ENCODE data around the gene CHD2. TPM values are rescaled to one million over a fixed set of nuclear protein-coding genes. Genes with fewer than 3 reads are reported as not detected.

The CHD2 gene
- total RNA-seq, 4 donors from 2014 or later = 109 to 370 (median 161) TPM

DNA sequence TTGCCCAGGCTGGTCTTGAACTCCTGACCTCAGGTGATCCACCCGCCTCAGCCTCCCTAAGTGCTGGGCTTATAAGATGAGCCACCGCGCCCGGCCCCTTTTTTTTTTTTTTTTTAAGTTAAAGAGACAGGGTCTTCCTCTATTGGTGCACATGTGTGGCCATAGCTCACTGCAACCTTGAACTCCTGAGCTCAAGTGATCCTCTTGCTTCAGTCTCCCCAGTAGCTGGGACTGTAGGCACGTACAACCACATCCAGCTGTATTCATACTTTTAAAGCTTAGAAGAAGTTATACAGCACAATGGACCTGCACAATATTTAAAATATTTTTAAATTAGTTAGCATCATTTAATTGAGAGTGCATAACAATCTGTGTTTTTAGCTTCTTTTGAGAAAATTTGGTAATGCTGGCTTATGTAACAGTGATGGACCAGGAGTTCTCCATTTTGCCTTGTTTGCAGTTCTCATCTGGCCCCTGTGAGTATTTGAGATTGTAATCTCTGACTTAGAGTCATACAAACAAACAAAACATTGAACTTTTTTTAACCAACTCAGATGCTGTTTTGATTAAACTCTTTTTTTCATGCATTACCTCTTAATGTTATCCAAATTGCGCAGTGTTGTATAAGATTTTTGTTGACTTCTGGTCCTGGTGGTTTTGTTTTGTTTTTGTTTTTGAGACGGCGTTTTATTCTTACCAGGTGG lies 33.0 kb downstream of the CHD2 start:
- no peak overlapping the region for H3K27ac ChIP-seq
- peaks cover 0 to 39% (median 4%) of the 10 kb centered on the region in 4 donors for H3K4me1 ChIP-seq
- H3K36me3 ChIP-seq = peaks cover 0 to 84% (median 4%) of the 10 kb centered on the region in 3 donors

DNA sequence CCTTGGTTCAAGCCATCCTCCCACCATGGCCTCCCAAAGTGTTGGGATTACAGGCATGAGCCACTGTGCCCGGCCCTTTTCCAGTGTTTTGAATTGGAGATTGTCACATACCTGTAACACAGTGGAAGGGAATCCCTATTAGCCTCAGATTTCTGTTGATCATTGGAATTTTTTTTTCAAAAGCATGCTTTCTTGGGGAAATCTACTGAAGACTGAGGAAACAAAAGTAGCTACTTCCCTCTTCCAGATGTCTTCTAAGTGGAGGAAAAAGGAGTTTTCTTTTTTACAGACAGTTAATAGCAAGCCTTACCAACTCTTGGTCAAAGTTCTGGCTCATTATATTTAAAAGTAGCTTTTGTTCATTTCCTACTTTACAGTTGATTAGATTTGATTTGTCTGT lies 33.7 kb downstream of the CHD2 start:
- peaks cover 0 to 41% (median 4%) of the 10 kb centered on the region in 4 donors for H3K4me1 ChIP-seq
- TF ChIP-seq, protein P1, sequence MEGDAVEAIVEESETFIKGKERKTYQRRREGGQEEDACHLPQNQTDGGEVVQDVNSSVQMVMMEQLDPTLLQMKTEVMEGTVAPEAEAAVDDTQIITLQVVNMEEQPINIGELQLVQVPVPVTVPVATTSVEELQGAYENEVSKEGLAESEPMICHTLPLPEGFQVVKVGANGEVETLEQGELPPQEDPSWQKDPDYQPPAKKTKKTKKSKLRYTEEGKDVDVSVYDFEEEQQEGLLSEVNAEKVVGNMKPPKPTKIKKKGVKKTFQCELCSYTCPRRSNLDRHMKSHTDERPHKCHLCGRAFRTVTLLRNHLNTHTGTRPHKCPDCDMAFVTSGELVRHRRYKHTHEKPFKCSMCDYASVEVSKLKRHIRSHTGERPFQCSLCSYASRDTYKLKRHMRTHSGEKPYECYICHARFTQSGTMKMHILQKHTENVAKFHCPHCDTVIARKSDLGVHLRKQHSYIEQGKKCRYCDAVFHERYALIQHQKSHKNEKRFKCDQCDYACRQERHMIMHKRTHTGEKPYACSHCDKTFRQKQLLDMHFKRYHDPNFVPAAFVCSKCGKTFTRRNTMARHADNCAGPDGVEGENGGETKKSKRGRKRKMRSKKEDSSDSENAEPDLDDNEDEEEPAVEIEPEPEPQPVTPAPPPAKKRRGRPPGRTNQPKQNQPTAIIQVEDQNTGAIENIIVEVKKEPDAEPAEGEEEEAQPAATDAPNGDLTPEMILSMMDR (IDR thresholded peaks at IDR 0.05) = no peak
- TF ChIP-seq POLR2A (IDR thresholded peaks at IDR 0.05) = no peak
- DNase-seq = no peak
- H3K9me3 ChIP-seq = no peaks in the 10 kb centered on the region
- H3K4me3 ChIP-seq = no peak overlapping the region
- peak overlapping the region in 2 of 4 donors; percentile 1 to 8 for H3K27ac ChIP-seq
- peaks cover 0 to 84% (median 4%) of the 10 kb centered on the region in 3 donors for H3K36me3 ChIP-seq
- no peaks in the 10 kb centered on the region for H3K27me3 ChIP-seq

More for the DNA sequence above, 33.0 kb downstream of the CHD2 start:
- no peaks in the 10 kb centered on the region for H3K9me3 ChIP-seq
- no peak overlapping the region for H3K4me3 ChIP-seq
- no peak for DNase-seq
- no peaks in the 10 kb centered on the region for H3K27me3 ChIP-seq
- TF ChIP-seq, protein P1 (IDR thresholded peaks at IDR 0.05) = no peak
- no peak for TF ChIP-seq POLR2A (IDR thresholded peaks at IDR 0.05)

DNA sequence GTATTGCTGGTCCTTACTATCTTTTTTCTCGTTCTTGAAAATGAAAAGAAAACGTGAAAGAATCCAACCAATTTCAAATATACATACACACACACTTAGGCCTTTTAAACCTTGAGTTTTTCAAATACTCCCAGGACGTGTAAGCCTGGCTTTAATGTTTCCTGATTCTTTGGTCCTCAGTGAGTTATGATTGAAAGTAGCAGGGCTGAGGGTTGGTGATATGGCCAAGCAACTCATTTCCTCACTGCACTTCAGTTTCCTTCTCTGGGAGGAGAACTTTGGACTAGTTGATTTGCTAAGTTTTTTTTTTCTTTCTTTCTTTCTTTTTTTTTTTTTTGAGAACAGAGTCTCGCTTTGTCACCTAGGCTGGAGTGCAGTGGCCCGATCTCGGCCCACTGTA lies 34.6 kb downstream of the CHD2 start:
- no peak overlapping the region for H3K4me3 ChIP-seq
- no peaks in the 10 kb centered on the region for H3K27me3 ChIP-seq
- H3K4me1 ChIP-seq = peaks cover 0 to 41% (median 4%) of the 10 kb centered on the region in 4 donors
- peaks cover 0 to 85% (median 4%) of the 10 kb centered on the region in 3 donors for H3K36me3 ChIP-seq
- no peak for TF ChIP-seq POLR2A (IDR thresholded peaks at IDR 0.05)
- TF ChIP-seq, protein P1 (IDR thresholded peaks at IDR 0.05) = no peak
- H3K9me3 ChIP-seq = no peaks in the 10 kb centered on the region
- no peak for DNase-seq
- H3K27ac ChIP-seq = peak overlapping the region in 3 of 4 donors; percentile 8 to 71 (median 36)

DNA sequence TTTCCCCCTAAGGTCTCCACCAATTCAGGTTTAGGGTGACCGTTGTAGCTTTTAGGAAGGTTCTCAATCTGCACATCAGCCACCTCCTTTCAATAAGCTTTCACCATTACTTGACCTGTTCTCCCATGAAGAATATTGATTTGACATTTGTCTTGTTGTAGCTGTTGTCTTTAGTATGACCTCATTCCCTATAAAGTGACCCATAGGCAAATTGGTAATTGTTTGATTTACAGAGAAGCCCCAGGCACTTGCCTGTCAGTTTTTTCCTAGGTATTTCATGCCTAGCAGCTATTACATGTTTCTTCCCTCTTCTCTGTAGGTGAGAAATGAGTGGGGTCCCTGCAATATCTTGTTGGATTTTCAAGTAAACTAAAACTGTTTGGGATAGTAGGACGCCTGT lies 36.0 kb downstream of the CHD2 start:
- Histone ChIP-seq H3K4me3 (no peak overlapping the region), H3K27me3 (no peaks in the 10 kb centered on the region), H3K9me3 (no peaks in the 10 kb centered on the region), H3K36me3 (peaks cover 0 to 82% (median 4%) of the 10 kb centered on the region in 3 donors), H3K27ac (peak overlapping the region in 1 of 4 donors; percentile 17), H3K4me1 (peaks cover 0 to 41% (median 4%) of the 10 kb centered on the region in 4 donors)
- no peak for TF ChIP-seq POLR2A (IDR thresholded peaks at IDR 0.05)
- TF ChIP-seq, protein P1 (IDR thresholded peaks at IDR 0.05) = no peak
- DNase-seq = no peak

DNA sequence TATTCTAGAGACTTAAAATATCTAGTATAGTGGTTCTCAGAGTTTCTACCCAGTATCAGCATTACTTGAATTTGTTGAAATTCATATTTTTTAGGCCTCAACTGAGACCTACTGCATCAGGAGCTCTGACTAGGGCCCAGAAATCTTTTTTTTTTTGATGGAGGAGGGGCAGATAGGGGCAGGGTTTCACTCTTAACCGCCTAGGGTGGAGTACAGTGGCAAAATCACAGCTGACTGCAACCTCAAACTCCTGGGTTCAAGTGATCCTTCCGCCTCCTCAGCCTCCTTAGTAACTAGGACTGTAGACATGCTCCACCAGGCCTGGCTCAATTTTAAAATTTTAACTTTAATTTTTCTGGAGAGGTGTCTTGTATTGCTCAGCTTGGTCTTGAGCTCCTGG lies 36.6 kb downstream of the CHD2 start:
- H3K36me3 ChIP-seq = peaks cover 0 to 82% (median 4%) of the 10 kb centered on the region in 3 donors
- no peak for DNase-seq
- H3K4me1 ChIP-seq = peaks cover 0 to 41% (median 4%) of the 10 kb centered on the region in 4 donors
- H3K4me3 ChIP-seq = no peak overlapping the region
- peak overlapping the region in 1 of 4 donors; percentile 3 for H3K27ac ChIP-seq
- no peaks in the 10 kb centered on the region for H3K9me3 ChIP-seq
- no peak for TF ChIP-seq POLR2A (IDR thresholded peaks at IDR 0.05)
- TF ChIP-seq, protein P1 (IDR thresholded peaks at IDR 0.05) = no peak
- no peaks in the 10 kb centered on the region for H3K27me3 ChIP-seq
